Mammary epithelial cell (primary cell): ENCODE results near the gene RNF4.

Experiments
- CTCF ChIP-seq, 2 donors: IDR thresholded peaks in 1 of 2; conservative IDR thresholded peaks in 1 of 2; 2 replicates each; pipeline ENCODE4 v1.5.1; 2011 to 2012; ENCODE audit warnings: inconsistent platforms in 2 of 2, low read length in 2 of 2, mild to moderate bottlenecking in 2 of 2, control low read depth in 1 of 2, low read depth in 1 of 2; ENCODE audit not compliant: insufficient read depth in 1 of 2; ENCODE audit errors: extremely low read depth in 1 of 2
- EZH2 ChIP-seq: IDR thresholded peaks from 2 replicates; pipeline ENCODE4 v1.6.1; 2012; ENCODE audit warnings: low read length, inconsistent platforms, borderline replicate concordance

- TF ChIP-seq CTCF (conservative IDR thresholded peaks at IDR 0.05 in 1 of 2, IDR thresholded peaks at IDR 0.05 in 1 of 2; ENCODE audit: extremely low read depth in 1 of 2, insufficient read depth in 1 of 2, low read depth in 1 of 2, low read length in 2 of 2) (no peak), EZH2 (no peak)
Measured at GRCh38 chr4:2419814-2420213, 49.1 kb upstream of the RNF4 start.
